Thyroid gland (tissue), 4 donors: Measurements from ENCODE around the gene SLC7A10. TPM values are rescaled to one million over a fixed set of nuclear protein-coding genes. Genes with fewer than 3 reads are reported as not detected.

ENCODE experiments used
- DNase-seq, 2 donors: peaks; one replicate each; pipeline ENCODE4 v3.0.0-alpha.2; 2019
- H3K27ac ChIP-seq, 3 donors: fragments of 200-600 bp; sonication (generic); 1 replicate in 2 of 3; 2 replicates in 1 of 3; pipeline ENCODE4 v1.5.1; 2016 to 2019; ENCODE audit warnings: mild to moderate bottlenecking in 1 of 3, moderate library complexity in 1 of 3
- H3K27me3 ChIP-seq: fragments of 200-600 bp; sonication (generic); one replicate; pipeline ENCODE4 v1.5.1; 2019
- H3K36me3 ChIP-seq, 2 donors: fragments of 200-600 bp; sonication (generic); one replicate each; pipeline ENCODE4 v1.5.1; 2016 to 2019
- H3K4me1 ChIP-seq, 2 donors: fragments of 200-600 bp; sonication (generic); one replicate each; pipeline ENCODE4 v1.5.1; 2017 to 2019
- H3K4me3 ChIP-seq, 3 donors: fragments of 200-600 bp; sonication (generic); replicated peaks in 1 of 3; 1 replicate in 2 of 3; 2 replicates in 1 of 3; pipeline ENCODE4 v1.5.1; 2016; ENCODE audit warnings: mild to moderate bottlenecking in 1 of 3
- H3K9me3 ChIP-seq: fragments of 200-600 bp; sonication (generic); one replicate; pipeline ENCODE4 v1.5.1; 2017
- CTCF ChIP-seq, 6 experiments: fragments of 200-600 bp in 3 of 6; fragments of 450-650 bp in 3 of 6; sonication (generic) in 3 of 6; IDR thresholded peaks; one replicate each; pipeline ENCODE4 v1.5.1; 2016 to 2019; ENCODE audit warnings: antibody characterized with exemption in 6 of 6, mild to moderate bottlenecking in 2 of 6, inconsistent platforms in 1 of 6, moderate library complexity in 1 of 6
- POLR2A ChIP-seq, 2 donors: fragments of 450-650 bp; IDR thresholded peaks; one replicate each; pipeline ENCODE4 v1.6.1; 2017; ENCODE audit warnings: antibody characterized with exemption in 2 of 2, mild to moderate bottlenecking in 2 of 2, moderate library complexity in 1 of 2
- WGBS, 2 donors: methylation state at CpG; one replicate each; pipeline ENCODE4 v1.1.5; 2017; 5-methylcytosine and 5-hydroxymethylcytosine counted together
- intact Hi-C: fragments of 100-400 bp; cut with DNase I; formaldehyde crosslinking; loops from one replicate; pipeline ENCODE4 v1.15.1; 2023
- total RNA-seq, 4 donors: library from RNA; depleted of rRNA; stranded (reverse); fragments of >200 nt; gene quantifications; one replicate each; pipeline ENCODE4 v1.2.3, GENCODE V29; 2016

The SLC7A10 gene
- total RNA-seq, 4 donors from 2014 or later = 0.29 to 2.7 (median 0.78) TPM

GRCh38 chr19:33216198-33216830, 9.3 kb downstream of the SLC7A10 start:
- Histone ChIP-seq H3K27ac (no peak overlapping the region), H3K4me3 (no peak overlapping the region), H3K9me3 (no peaks in the 10 kb centered on the region), H3K27me3 (no peaks in the 10 kb centered on the region), H3K4me1 (no peaks in the 10 kb centered on the region), H3K36me3 (no peaks in the 10 kb centered on the region)
- no peak for DNase-seq
- 73 to 75% methylated on average over 12 of the region's 12 CpGs for WGBS, 2 donors
- TF ChIP-seq POLR2A (IDR thresholded peaks at IDR 0.05) (no peak), CTCF (IDR thresholded peaks at IDR 0.05) (no peak)
- intact Hi-C loops = no loop called here

- Histone ChIP-seq H3K27me3 (no peaks in the 10 kb centered on the region), H3K36me3 (no peaks in the 10 kb centered on the region), H3K9me3 (no peaks in the 10 kb centered on the region), H3K4me3 (no peak overlapping the region), H3K4me1 (no peaks in the 10 kb centered on the region), H3K27ac (no peak overlapping the region)
- intact Hi-C loops = no loop called here
- WGBS, 2 donors = 92 to 93% methylated on average over 11 to 19 of the region's 19 CpGs
- no peak for TF ChIP-seq CTCF (IDR thresholded peaks at IDR 0.05)
- no peak for TF ChIP-seq POLR2A (IDR thresholded peaks at IDR 0.05)
- DNase-seq = no peak
Observed at GRCh38 chr19:33215438-33216197, 10.0 kb downstream of the SLC7A10 start.

GRCh38 chr19:33214596-33214995, 11.1 kb downstream of the SLC7A10 start:
- Histone ChIP-seq H3K27ac (no peak overlapping the region), H3K36me3 (no peaks in the 10 kb centered on the region), H3K9me3 (no peaks in the 10 kb centered on the region), H3K4me3 (no peak overlapping the region), H3K27me3 (no peaks in the 10 kb centered on the region), H3K4me1 (no peaks in the 10 kb centered on the region)
- WGBS, 2 donors = 48 to 56% methylated on average over 6 of the region's 6 CpGs
- no peak for DNase-seq
- intact Hi-C loops = no loop called here
- no peak for TF ChIP-seq POLR2A (IDR thresholded peaks at IDR 0.05)
- TF ChIP-seq CTCF (IDR thresholded peaks at IDR 0.05) = no peak

DNA sequence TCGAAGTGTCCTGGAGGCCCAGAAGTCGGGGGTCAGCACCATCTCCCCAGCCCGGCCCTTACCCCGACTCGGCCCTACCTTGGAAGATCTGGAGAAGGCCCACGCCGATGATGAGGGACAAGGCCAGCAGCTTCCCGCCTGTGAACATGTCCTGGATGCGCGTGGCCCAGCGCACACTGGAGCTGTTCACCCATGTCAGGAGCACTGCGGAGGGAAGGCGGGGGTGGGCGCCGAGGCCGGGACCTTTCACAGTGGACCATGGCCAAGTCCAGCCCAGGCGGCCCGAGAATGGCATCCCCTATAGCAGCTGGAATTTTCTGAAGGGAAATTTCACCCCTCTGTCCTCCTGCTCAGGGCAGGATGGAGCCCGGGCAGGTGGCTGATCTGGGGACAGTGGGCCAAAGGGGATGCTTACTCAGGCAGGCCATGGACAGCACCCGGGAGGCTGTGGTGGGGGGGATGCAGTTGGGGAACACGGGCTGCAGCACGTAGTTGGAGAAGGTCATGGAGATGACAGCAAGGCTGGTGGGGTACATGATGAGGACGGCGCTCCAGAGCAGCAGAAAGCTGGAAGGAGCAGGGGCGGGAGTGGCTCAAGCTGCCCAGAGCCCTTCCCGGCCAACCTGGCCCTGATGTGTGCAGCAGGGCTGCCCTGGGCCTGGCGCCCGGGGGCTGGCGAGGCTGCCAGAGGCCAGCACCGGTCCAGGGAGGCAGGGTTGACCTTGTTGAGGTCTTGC, 13.0 kb downstream of the SLC7A10 start:
- no peaks in the 10 kb centered on the region for H3K27me3 ChIP-seq
- H3K4me3 ChIP-seq = no peak overlapping the region
- no peak for DNase-seq
- intact Hi-C loops = no loop called here
- TF ChIP-seq CTCF (IDR thresholded peaks at IDR 0.05) (no peak), POLR2A (IDR thresholded peaks at IDR 0.05) (no peak)
- H3K36me3 ChIP-seq = no peaks in the 10 kb centered on the region
- H3K4me1 ChIP-seq = no peaks in the 10 kb centered on the region
- H3K9me3 ChIP-seq = no peaks in the 10 kb centered on the region
- H3K27ac ChIP-seq = no peak overlapping the region
- 81 to 89% methylated on average over 12 to 17 of the region's 30 CpGs for WGBS, 2 donors
